A673 (cell line): ENCODE measurements around the gene SLC26A5.

Source experiments
- EZH2 ChIP-seq: fragments of 200-600 bp; sonication (generic); IDR thresholded peaks from 2 replicates; pipeline ENCODE4 v1.6.1; 2017; ENCODE audit warnings: borderline replicate concordance, low read depth, mild to moderate bottlenecking, mixed read lengths, antibody characterized with exemption, low read length; ENCODE audit not compliant: poor library complexity, severe bottlenecking
- TF ChIP-seq, protein P1 (sequence below): fragments of 300-800, 200-600 bp; sonication (generic); conservative IDR thresholded peaks from 2 replicates; pipeline ENCODE4 v1.5.1; 2017; ENCODE audit warnings: low read depth, mild to moderate bottlenecking, antibody characterized with exemption, low read length, moderate library complexity, mixed read lengths

DNA sequence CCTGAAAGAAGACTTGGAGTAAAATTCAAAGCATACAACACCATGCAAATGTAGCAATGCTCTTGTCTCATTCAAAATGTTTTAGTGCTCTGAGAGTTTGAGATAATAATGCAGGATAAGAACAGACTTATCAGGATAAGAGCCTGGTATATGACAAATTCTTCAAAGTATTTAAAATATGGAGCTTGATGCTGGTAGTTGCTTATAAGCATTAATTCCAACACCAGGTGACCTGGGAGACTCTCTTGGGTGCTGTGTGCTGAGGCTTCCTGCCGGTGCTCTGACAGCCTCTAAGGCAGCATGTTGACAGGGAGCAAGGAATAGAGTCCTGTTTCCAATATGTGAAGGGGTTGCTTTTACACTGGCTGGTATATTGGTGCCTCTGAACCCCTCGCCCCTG lies 34.8 kb upstream of the SLC26A5 start:
- TF ChIP-seq, protein P1, sequence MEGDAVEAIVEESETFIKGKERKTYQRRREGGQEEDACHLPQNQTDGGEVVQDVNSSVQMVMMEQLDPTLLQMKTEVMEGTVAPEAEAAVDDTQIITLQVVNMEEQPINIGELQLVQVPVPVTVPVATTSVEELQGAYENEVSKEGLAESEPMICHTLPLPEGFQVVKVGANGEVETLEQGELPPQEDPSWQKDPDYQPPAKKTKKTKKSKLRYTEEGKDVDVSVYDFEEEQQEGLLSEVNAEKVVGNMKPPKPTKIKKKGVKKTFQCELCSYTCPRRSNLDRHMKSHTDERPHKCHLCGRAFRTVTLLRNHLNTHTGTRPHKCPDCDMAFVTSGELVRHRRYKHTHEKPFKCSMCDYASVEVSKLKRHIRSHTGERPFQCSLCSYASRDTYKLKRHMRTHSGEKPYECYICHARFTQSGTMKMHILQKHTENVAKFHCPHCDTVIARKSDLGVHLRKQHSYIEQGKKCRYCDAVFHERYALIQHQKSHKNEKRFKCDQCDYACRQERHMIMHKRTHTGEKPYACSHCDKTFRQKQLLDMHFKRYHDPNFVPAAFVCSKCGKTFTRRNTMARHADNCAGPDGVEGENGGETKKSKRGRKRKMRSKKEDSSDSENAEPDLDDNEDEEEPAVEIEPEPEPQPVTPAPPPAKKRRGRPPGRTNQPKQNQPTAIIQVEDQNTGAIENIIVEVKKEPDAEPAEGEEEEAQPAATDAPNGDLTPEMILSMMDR, result no peak
- no peak for TF ChIP-seq EZH2
